ENCODE measurements around the gene SCP2D1.
A peak's percentile ranks its signal among the peaks of the same experiment; 100 is the strongest.
"Not testable (repeated sequence)": the region's sequence is repeated elsewhere in the genome, so short reads cannot be mapped to it uniquely, and the experiment has no call there.

The SCP2D1 gene

GRCh38 chr20:18813483-18813882 lies at the start of gene SCP2D1:
Gene SCP2D1 (plus strand): TSS chr20:18813783. CDS start chr20:18813816, 33 bp downstream.
- DNase-seq, result no peak

GRCh38 chr20:18767676-18768075 lies 45.9 kb upstream of the SCP2D1 start:
- no peak for DNase-seq

- DNase-seq, result no peak
These were observed 40.0 kb upstream of the SCP2D1 start for GRCh38 chr20:18773566-18773965.

- DNase-seq, result no peak
These were observed 39.4 kb upstream of the SCP2D1 start for GRCh38 chr20:18774207-18774606.

GRCh38 chr20:18775633-18776032 lies 38.0 kb upstream of the SCP2D1 start:
- DNase-seq, result no peak

GRCh38 chr20:18778690-18779392 lies 34.7 kb upstream of the SCP2D1 start:
- DNase-seq, result no peak

GRCh38 chr20:18780385-18781130 lies 33.0 kb upstream of the SCP2D1 start:
- no peak for DNase-seq

GRCh38 chr20:18781509-18781908 lies 32.1 kb upstream of the SCP2D1 start:
- DNase-seq, result no peak

GRCh38 chr20:18783385-18783959 lies 30.1 kb upstream of the SCP2D1 start:
- no peak for DNase-seq

- not testable (repeated sequence) for DNase-seq
These were observed 26.5 kb upstream of the SCP2D1 start for GRCh38 chr20:18787046-18787445.

- no peak for DNase-seq
These were observed 25.6 kb upstream of the SCP2D1 start for GRCh38 chr20:18788021-18788420.

- no peak for DNase-seq
These were observed 22.8 kb upstream of the SCP2D1 start for GRCh38 chr20:18790787-18791186.

GRCh38 chr20:18793625-18794427 lies 19.8 kb upstream of the SCP2D1 start:
- peak; percentile 93 for DNase-seq

- DNase-seq, result no peak
These were observed 19.2 kb upstream of the SCP2D1 start for GRCh38 chr20:18794428-18794787.

GRCh38 chr20:18795366-18795765 lies 18.2 kb upstream of the SCP2D1 start:
- DNase-seq, result no peak

GRCh38 chr20:18796282-18796833 lies 17.2 kb upstream of the SCP2D1 start:
- DNase-seq, result no peak

- DNase-seq, result no peak
These were observed 12.1 kb upstream of the SCP2D1 start for GRCh38 chr20:18801516-18801915.

GRCh38 chr20:18802012-18802634 lies 11.5 kb upstream of the SCP2D1 start:
- no peak for DNase-seq

- DNase-seq, result no peak
These were observed 7.7 kb upstream of the SCP2D1 start for GRCh38 chr20:18805881-18806280.

- DNase-seq, result no peak
These were observed 4.9 kb upstream of the SCP2D1 start for GRCh38 chr20:18808712-18809111.

- DNase-seq, result no peak
These were observed 2.4 kb upstream of the SCP2D1 start for GRCh38 chr20:18811186-18811585.

GRCh38 chr20:18811904-18812303 lies 1.7 kb upstream of the SCP2D1 start:
- no peak for DNase-seq
